HepG2 (cell line): ENCODE measurements around the gene NOL8. TPM values are rescaled to one million over a fixed set of nuclear protein-coding genes. Genes with fewer than 3 reads are reported as not detected.

ENCODE experiments used
- CBFB ChIP-seq: sonication (generic); formaldehyde crosslinking; IDR thresholded peaks from 2 replicates; pipeline ENCODE4 v1.4.0; 2020; ENCODE audit warnings: missing genetic modification reagents
- DDIT3 ChIP-seq: sonication (generic); formaldehyde crosslinking; IDR thresholded peaks from 2 replicates; pipeline ENCODE4 v1.4.0; 2020; ENCODE audit warnings: mild to moderate bottlenecking, missing genetic modification reagents
- FLYWCH1 ChIP-seq: sonication (generic); formaldehyde crosslinking; IDR thresholded peaks from 2 replicates; pipeline ENCODE4 v1.8.1; 2023; ENCODE audit warnings: mild to moderate bottlenecking, missing genetic modification reagents
- JDP2 ChIP-seq: sonication (generic); formaldehyde crosslinking; IDR thresholded peaks from 2 replicates; pipeline ENCODE4 v1.8.1; 2022; ENCODE audit warnings: missing genetic modification reagents, borderline replicate concordance
- MAX ChIP-seq: IDR thresholded peaks from 2 replicates; pipeline ENCODE4 v1.6.1; 2012; ENCODE audit warnings: inconsistent platforms
- MXD4 ChIP-seq: IDR thresholded peaks from 2 replicates; pipeline ENCODE4 v1.6.1; 2016; ENCODE audit warnings: mild to moderate bottlenecking, missing biosample characterization, missing genetic modification reagents
- NFIB ChIP-seq: sonication (generic); formaldehyde crosslinking; IDR thresholded peaks from 2 replicates; pipeline ENCODE4 v1.9.0; 2021; ENCODE audit warnings: missing genetic modification reagents, mild to moderate bottlenecking, borderline replicate concordance
- POLR2G ChIP-seq: fragments of 200-400 bp; formaldehyde crosslinking; IDR thresholded peaks from 2 replicates; pipeline ENCODE4 v1.6.1; 2018; ENCODE audit warnings: mild to moderate bottlenecking, low read depth, low read length, moderate library complexity
- RAD21 ChIP-seq: fragments of 450-650 bp; formaldehyde crosslinking; IDR thresholded peaks from 2 replicates; pipeline ENCODE4 v1.5.0; 2020; ENCODE audit warnings: mild to moderate bottlenecking
- RAD51 ChIP-seq: fragments of 450-650 bp; IDR thresholded peaks from 2 replicates; pipeline ENCODE4 v1.6.1; 2016; ENCODE audit warnings: borderline replicate concordance
- SOX13 ChIP-seq, 3 experiments: fragments of 450-650 bp in 1 of 3; sonication (generic) in 1 of 3; formaldehyde crosslinking in 1 of 3; IDR thresholded peaks in 2 of 3; conservative IDR thresholded peaks in 1 of 3; 2 replicates each; pipeline versions ENCODE4 v1.5.0 to v1.6.1; 2016 to 2020; ENCODE audit warnings: antibody characterized with exemption in 1 of 3, mild to moderate bottlenecking in 1 of 3, missing compliant biosample characterization in 1 of 3, missing genetic modification reagents in 1 of 3, moderate library complexity in 1 of 3
- TOE1 ChIP-seq: sonication (generic); formaldehyde crosslinking; IDR thresholded peaks from 2 replicates; pipeline ENCODE4 v1.4.0; 2020; ENCODE audit warnings: mild to moderate bottlenecking, missing genetic modification reagents
- TOPORS ChIP-seq: sonication (generic); formaldehyde crosslinking; IDR thresholded peaks from 2 replicates; pipeline ENCODE4 v1.8.0; 2023; ENCODE audit warnings: mild to moderate bottlenecking, missing genetic modification reagents
- YEATS2 ChIP-seq: sonication (generic); formaldehyde crosslinking; IDR thresholded peaks from 2 replicates; pipeline ENCODE4 v1.4.0; 2020; ENCODE audit warnings: missing genetic modification reagents, borderline replicate concordance
- ZMAT3 ChIP-seq: sonication (generic); formaldehyde crosslinking; conservative IDR thresholded peaks from 2 replicates; pipeline ENCODE4 v1.7.0; 2021; ENCODE audit warnings: missing genetic modification reagents
- ZNF225 ChIP-seq: sonication (generic); formaldehyde crosslinking; IDR thresholded peaks from 2 replicates; pipeline ENCODE4 v1.4.0; 2020; ENCODE audit warnings: mild to moderate bottlenecking, missing genetic modification reagents
- ZNF496 ChIP-seq: sonication (generic); formaldehyde crosslinking; IDR thresholded peaks from 2 replicates; pipeline ENCODE4 v1.8.1; 2023; ENCODE audit warnings: mild to moderate bottlenecking, moderate library complexity, missing genetic modification reagents; ENCODE audit not compliant: insufficient replicate concordance
- ZNF609 ChIP-seq: sonication (generic); formaldehyde crosslinking; IDR thresholded peaks from 2 replicates; pipeline ENCODE4 v1.4.0; 2020; ENCODE audit warnings: mild to moderate bottlenecking, missing genetic modification reagents, borderline replicate concordance
- ZNF788 ChIP-seq: sonication (generic); formaldehyde crosslinking; IDR thresholded peaks from 2 replicates; pipeline ENCODE4 v1.5.0; 2020; ENCODE audit warnings: mild to moderate bottlenecking, missing genetic modification reagents, borderline replicate concordance
- polyA plus RNA-seq, 8 experiments: library from polyadenylated mRNA; depleted of rRNA in 3 of 8; stranded (reverse) in 7 of 8; unstranded in 1 of 8; fragments of >200 nt; fragmentation: Illumina TruSeq in 4 of 8; extraction: Trizol in 4 of 8; gene quantifications; 2 replicates each; pipeline versions ENCODE4 v1.2.1 to v1.2.3, GENCODE V29; 2011 to 2016; ENCODE audit warnings: low read depth in 4 of 8, missing spikeins in 1 of 8, mixed read lengths in 1 of 8; ENCODE audit not compliant: insufficient read depth in 1 of 8
- total RNA-seq, 5 experiments: library from RNA; depleted of rRNA; stranded (reverse); fragments of >200 nt; fragmentation: Illumina TruSeq; extraction: Trizol; gene quantifications; 2 replicates each; pipeline ENCODE4 v1.2.3, GENCODE V29; 2016; ENCODE audit warnings: low read depth in 1 of 5
- TF ChIP-seq, protein P1 (sequence below): sonication (generic); formaldehyde crosslinking; IDR thresholded peaks from 2 replicates; pipeline ENCODE4 v1.9.0; 2021; ENCODE audit warnings: missing genetic modification reagents, borderline replicate concordance

The NOL8 gene
- total and polyA plus RNA-seq, 2 of the 13 experiments (the other 11 are each of a cell fraction or from before 2014, with no cell fraction given) = 12.8 to 36.3 TPM

GRCh38 chr9:92325269-92325990 is at the start of gene NOL8, which contains the start of gene CENPP (continued):
- TF ChIP-seq DDIT3 (CRISPR knock-in tag) = no peak
- peak; percentile 92 for TF ChIP-seq YEATS2
- 0 out of 2 replicates have a peak, but pooled peaks have one; percentile 30 for TF ChIP-seq ZNF788 (CRISPR knock-in tag)
- TF ChIP-seq TOPORS = peak; percentile 74
- TF ChIP-seq ZMAT3 (CRISPR knock-in tag) = peak; percentile 63; the same call in 1 of the 2 replicates
- peak; percentile 98 for TF ChIP-seq MXD4 (CRISPR knock-in tag)
- TF ChIP-seq FLYWCH1 = no peak
- peak; percentile 71 for TF ChIP-seq CBFB (CRISPR knock-in tag)
- TF ChIP-seq SOX13 (IDR thresholded peaks at IDR 0.05) = 0 out of 2 replicates have a peak, but pooled peaks have one; percentile 23
- peak in 1 of 2 experiments; percentile 34; a peak in 1 of 4 replicates for TF ChIP-seq SOX13 (CRISPR knock-in tag; conservative IDR thresholded peaks at IDR 0.05 in 1 of 2, IDR thresholded peaks at IDR 0.05 in 1 of 2)
- TF ChIP-seq, protein P1, sequence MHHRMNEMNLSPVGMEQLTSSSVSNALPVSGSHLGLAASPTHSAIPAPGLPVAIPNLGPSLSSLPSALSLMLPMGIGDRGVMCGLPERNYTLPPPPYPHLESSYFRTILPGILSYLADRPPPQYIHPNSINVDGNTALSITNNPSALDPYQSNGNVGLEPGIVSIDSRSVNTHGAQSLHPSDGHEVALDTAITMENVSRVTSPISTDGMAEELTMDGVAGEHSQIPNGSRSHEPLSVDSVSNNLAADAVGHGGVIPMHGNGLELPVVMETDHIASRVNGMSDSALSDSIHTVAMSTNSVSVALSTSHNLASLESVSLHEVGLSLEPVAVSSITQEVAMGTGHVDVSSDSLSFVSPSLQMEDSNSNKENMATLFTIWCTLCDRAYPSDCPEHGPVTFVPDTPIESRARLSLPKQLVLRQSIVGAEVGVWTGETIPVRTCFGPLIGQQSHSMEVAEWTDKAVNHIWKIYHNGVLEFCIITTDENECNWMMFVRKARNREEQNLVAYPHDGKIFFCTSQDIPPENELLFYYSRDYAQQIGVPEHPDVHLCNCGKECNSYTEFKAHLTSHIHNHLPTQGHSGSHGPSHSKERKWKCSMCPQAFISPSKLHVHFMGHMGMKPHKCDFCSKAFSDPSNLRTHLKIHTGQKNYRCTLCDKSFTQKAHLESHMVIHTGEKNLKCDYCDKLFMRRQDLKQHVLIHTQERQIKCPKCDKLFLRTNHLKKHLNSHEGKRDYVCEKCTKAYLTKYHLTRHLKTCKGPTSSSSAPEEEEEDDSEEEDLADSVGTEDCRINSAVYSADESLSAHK (CRISPR knock-in tag) = no peak
- no peak for TF ChIP-seq ZNF496 (CRISPR knock-in tag)
- no peak for TF ChIP-seq JDP2 (CRISPR knock-in tag)
- 0 out of 2 replicates have a peak, but pooled peaks have one; percentile 90 for TF ChIP-seq TOE1 (CRISPR knock-in tag)
- TF ChIP-seq POLR2G = peak; percentile 90
- TF ChIP-seq ZNF225 = peak; percentile 61; the same call in 1 of the 2 replicates
- TF ChIP-seq RAD21 (CRISPR knock-in tag) = no peak; the same call in 1 of the 2 replicates
- peak; percentile 95 for TF ChIP-seq RAD51
- TF ChIP-seq MAX = peak; percentile 95
- no peak for TF ChIP-seq NFIB
- TF ChIP-seq ZNF609 = no peak
